Stimulated activated CD8-positive, alpha-beta memory T cell treated with anti-CD3 and anti-CD28 coated beads, Interleukin-15, amount 100 ng/mL, for 24 hours (primary cell): ENCODE data around the gene FAT2.
"Not testable (repeated sequence)": the region's sequence is repeated elsewhere in the genome, so short reads cannot be mapped to it uniquely, and the experiment has no call there.

Experiments used
- DNase-seq: peaks from one replicate; pipeline ENCODE4 v3.0.0-alpha.2; 2020; ENCODE audit warnings: low read depth

Gene FAT2

DNA sequence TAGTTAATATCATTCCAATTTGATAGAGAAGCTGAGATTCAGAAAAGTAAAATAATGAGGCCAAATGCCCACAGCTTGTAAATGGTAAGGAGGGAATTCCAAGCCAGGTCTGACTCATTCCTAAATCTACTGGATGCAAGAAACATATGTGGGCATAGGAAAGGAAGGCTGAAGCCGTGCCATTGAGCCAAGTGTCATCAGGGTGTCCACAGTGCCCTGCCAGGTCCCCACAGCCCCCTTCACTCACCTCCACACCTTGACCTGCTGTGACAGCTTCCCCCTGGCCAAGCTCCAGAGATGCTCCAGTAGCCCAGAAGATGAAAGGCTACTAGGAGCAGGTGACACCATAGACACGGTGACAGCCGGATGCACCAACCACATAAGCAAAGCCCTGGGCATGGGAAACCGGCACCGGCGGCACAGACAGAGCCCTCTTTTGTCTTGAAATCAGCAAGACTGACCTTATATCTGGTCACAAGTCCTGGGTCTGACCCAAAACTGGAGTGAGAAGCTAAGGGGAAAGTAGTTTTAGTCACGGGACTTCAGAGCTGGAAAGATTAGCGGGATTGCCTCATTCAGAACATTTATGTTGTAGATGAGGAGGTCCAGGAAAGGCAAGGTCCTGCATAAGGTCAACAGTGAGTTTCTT lies 20.1 kb upstream of the FAT2 start:
- DNase-seq, result no peak

- no peak for DNase-seq
These were observed 17.4 kb upstream of the FAT2 start for GRCh38 chr5:151608522-151608921.

DNA sequence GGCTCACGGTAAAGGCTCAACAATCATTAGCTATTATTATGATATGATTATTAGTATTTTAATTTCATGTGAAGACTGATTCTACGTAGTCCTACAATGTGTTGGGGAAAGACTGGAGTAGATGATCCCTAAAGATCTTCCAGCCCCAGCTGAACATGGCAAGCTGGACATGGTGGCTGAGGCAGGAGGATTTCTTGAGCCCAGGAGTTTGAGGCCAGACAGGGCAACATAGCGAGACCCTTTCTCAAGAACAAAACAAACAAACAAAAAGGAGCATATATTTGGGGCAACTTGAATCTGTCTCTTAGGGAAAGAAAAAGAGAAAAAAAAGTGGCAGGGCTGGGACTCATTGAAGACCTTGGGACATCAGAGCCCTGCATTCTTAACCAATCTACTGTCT lies 16.2 kb upstream of the FAT2 start:
- DNase-seq, result no peak

GRCh38 chr5:151605559-151605958 lies 14.4 kb upstream of the FAT2 start:
- no peak for DNase-seq

DNA sequence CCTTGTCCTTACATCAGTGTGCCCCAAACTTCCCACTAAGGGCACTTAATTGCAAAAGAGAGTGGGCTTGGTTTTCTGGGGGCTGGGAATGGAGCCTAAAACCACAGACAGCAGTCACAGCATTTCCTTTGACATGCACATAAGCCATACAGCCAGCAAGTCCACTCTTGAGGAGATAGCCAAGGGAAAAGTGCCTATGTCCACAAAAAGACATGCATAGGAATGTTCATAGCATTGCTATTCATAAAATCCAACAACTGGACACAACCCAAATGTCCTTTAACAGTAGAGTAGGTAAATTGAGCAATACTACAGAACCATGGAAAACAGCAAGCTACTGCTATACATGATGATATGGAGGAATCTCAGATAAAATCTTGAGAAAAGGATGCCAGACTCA lies 11.7 kb upstream of the FAT2 start:
- DNase-seq, result no peak

DNA sequence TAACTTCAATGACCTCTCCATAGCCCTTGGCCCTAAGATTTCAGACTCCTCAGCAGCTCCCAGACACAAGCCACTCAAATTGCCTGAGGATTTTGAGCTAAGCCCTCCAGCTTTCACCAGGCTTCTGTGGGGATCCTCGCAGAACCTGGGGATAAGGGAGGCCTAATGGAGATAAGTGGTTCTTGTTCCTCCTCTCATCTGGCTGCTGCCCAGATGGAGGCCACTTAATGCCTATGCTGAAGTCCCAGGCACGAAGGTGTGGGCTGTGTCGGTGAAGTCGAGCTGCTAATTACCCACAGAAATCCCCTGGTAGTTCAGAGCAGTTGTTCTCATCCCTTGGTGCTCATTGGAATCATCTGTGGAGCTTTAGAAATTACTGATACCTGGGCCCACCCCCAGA lies 10.3 kb upstream of the FAT2 start:
- no peak for DNase-seq

- DNase-seq, result no peak
These were observed 9.0 kb upstream of the FAT2 start for GRCh38 chr5:151600069-151600665.

GRCh38 chr5:151598984-151599383 lies 7.9 kb upstream of the FAT2 start:
- no peak for DNase-seq

- DNase-seq, result no peak
These were observed 7.4 kb upstream of the FAT2 start for GRCh38 chr5:151598549-151598948.

DNA sequence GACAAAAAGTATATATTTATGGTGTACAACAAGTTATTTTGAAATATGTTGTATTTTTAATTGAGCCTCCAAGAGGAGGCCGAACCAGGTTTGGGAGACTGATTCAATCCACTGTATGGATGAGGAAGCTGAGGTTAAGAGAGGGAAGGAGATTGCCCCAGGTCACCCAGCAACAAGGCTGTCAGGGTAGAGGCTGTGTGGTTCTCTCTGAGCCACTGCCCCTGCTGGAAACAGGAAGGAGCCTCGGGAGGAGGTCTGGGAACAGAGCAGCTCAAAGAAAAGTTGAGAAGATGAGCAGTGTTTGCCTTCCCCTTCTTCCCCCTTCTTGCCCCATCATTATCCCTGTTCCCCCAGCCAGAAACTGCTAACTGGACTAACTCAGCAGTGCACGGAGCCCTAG lies 6.6 kb upstream of the FAT2 start:
- no peak for DNase-seq

DNA sequence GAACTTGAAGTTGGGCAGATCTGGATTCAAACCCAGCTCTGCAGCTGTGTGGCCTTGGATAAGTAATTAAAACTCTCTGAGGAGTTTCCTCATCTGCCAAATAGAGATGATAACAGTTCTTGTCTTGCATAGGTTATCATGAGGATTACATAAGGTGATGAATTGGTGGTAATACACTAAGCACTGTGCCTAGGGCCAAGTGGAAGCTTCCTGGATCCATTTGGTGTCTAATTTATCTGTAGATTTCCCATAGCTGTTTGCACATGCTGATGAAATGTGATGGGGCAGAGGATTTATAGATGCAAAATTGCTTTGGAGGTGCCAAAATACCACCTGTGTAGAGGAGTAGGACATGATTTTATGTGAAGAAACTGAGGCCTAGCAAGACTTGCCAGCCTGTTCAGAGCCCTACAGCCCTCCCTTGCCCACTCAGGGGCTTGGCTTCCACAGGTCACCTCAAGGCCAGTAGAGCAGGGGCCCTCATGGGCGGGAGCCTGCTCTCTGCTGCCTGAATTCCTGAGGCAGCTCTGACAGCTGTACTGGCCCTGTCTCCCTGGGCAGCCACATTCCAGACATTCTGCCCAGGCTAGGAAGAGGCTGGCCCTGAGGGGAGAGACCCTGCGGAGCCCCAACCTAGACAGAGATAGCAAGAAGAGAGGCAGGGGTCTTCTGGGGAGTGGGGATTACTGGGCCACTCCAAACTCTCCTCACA lies 5.9 kb upstream of the FAT2 start:
- no peak for DNase-seq

DNA sequence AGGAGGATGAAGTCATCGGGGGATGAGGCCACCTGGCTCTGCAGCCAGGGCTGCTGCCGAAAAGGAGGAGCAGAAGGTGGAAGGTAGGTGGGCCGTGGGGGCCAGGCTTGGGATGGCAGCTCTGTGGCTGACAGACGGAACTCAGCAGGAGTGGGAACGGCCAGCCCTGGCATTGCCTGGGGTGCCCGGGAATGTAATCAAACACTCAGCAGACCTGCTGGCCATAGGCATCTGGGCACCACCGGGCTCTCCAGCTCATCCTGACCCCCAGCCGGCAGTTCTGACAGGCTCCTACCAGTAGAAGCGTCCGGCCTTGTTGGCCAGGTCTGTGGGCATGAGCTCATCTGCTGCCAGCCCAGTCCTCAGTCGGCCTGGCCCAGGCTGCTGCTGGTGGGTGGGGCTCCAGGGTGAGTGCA lies 4.3 kb upstream of the FAT2 start:
- DNase-seq, result no peak

- no peak for DNase-seq
These were observed 1.8 kb upstream of the FAT2 start for GRCh38 chr5:151592855-151593408.

DNA sequence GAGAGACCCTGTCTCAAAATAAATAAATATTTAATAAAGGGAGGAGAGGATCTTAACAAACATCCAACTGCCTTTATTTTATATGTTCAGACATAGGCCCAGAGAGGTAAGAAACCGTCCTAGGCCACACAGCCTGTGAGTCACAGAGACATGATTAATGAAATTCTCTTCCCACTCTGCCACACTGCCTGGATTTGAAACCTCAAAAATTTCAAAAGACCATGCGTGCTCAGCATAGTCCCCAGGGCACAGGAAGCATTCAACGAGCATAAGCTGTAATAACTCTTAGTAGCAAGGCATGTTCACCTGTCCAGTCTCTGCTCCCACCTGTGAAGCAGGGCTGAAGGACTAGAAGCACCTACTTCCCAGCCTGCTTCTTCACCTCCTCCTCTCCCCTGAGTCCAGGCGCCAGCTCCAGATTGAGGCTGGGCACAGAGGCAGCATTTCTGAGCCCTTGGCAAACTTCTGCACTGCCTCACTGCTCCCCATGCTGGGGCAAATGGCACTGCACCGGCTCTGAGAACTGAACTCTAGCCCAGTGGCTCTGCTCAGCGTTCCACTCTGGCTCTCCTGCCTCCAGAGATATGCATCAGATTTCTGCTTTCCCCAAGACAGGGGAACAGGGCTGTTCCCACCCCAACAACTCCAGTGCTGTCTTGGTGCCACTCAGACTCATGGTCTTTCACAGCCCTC lies 1.1 kb downstream of the FAT2 start:
- DNase-seq, result no peak

DNA sequence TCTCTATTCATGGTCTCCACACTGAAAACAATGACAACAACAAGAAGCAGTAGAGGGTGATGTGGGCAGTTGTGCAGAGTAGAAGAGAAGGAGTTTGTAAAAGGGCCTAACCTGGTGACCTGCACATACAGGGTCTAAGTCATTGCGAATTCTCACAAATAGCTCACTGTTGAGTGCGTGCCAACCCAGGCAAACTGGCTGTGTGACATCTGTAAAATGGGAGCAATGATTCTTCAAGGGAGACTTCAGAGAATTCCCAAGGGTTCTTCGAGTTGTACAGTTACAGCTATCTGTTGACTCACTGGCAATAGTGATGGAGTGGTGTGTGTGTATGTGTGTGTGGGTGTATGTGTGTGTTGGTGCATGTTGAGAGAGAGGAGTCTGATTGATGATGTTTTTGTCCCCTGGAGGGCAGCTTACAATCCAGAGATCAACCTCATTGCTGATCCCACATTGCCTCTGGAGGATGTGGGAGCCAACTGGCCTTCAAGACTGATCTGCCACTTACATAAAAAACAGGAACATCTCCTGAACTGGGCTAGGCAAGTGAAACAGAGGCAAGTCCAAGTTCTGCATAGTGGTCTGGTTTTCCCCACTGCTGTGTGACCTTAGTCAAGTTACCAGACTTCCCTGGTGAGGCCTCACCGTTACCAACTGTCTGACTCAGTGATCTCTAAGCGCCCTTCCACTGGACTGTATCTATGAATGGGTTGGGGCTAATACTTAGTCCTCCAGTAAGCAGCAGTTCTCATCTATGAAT lies 3.2 kb downstream of the FAT2 start:
- no peak for DNase-seq

DNA sequence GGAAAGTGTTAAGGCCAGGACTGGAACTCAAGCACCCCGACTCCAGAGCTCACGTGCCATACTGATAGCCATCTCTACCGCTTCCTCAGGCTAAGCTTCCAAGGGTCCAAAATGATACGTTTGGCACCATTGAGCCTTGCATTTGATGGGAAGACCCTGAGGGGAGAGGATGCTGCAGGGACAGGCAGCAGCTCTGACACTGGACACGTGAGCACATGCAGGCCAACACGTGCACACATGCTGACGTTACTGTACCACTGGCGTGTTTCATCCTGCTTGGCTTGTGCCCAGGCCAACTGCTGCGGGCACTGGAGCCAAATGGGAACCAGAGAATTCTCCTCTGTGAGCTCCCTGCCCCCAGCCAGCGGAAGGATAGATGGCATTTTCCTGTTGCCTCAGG lies 5.2 kb downstream of the FAT2 start:
- no peak for DNase-seq

- not testable (repeated sequence) for DNase-seq
These were observed 5.8 kb downstream of the FAT2 start for GRCh38 chr5:151585344-151585743.

GRCh38 chr5:151584057-151584937 lies 6.8 kb downstream of the FAT2 start:
- DNase-seq, result no peak

GRCh38 chr5:151581812-151582583 lies 9.1 kb downstream of the FAT2 start:
- no peak for DNase-seq

GRCh38 chr5:151581347-151581746 lies 9.8 kb downstream of the FAT2 start:
- DNase-seq, result no peak
